Activated CD8-positive, alpha-beta memory T cell treated with anti-CD3 and anti-CD28 coated beads, Interleukin-2, amount 50 U/mL, for 24 hours (primary cell): ENCODE measurements around the gene TMEM138.
"Not testable (repeated sequence)": the region's sequence is repeated elsewhere in the genome, so short reads cannot be mapped to it uniquely, and the experiment has no call there.

ENCODE experiments used
- DNase-seq: peaks from one replicate; pipeline ENCODE4 v3.0.0-alpha.2; 2020; ENCODE audit errors: extremely low read depth

TMEM138 gene

DNA sequence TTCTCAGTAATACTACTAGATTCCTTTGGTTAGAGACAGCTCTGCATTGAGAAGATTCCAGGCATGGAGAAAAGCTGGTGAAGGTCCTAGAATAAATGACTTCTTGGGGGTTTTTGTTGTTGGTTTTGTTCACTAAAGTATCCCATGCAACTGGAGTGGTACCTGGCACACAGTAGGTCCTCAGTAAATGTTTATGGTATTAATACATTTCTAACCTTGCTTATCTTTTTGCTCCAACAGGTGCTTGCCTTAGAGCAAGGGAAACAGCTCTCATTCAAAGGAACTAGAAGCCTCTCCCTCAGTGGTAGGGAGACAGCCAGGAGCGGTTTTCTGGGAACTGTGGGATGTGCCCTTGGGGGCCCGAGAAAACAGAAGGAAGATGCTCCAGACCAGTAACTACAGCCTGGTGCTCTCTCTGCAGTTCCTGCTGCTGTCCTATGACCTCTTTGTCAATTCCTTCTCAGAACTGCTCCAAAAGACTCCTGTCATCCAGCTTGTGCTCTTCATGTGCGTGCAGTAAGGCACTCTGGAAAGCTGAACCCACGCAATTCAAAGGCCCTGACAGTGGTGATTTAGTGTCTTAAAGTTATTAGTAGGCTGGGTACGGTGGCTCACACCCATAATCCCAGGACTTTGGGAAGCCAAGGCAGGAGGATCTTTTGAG is 2.0 kb downstream of the TMEM138 start:
- no peak for DNase-seq

DNA sequence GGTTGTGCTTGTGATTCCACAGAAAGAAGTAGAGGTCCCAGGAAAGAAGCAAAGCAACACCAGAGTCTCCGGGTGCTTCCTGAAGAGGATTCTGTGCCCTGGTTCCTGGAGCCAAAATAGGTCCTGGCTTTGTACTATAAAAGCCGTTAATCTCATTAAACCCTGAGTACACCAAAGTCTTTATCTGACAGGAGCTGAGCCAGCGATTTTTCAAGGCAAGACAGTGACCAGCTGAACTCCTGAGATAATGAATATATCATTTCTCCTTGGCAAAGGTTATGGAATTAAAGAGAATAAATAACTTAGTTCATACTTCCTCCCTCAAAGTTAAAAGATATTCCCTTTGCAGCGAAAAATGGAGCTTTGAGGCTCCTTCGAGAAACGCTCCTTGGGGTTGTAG is 5.2 kb downstream of the TMEM138 start:
- no peak for DNase-seq

DNA sequence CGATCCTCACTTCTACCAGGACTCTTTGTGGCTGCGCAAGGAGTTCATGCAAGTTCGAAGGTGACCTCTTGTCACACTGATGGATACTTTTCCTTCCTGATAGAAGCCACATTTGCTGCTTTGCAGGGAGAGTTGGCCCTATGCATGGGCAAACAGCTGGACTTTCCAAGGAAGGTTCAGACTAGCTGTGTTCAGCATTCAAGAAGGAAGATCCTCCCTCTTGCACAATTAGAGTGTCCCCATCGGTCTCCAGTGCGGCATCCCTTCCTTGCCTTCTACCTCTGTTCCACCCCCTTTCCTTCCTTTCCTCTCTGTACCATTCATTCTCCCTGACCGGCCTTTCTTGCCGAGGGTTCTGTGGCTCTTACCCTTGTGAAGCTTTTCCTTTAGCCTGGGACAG is 6.5 kb downstream of the TMEM138 start:
- no peak for DNase-seq

DNA sequence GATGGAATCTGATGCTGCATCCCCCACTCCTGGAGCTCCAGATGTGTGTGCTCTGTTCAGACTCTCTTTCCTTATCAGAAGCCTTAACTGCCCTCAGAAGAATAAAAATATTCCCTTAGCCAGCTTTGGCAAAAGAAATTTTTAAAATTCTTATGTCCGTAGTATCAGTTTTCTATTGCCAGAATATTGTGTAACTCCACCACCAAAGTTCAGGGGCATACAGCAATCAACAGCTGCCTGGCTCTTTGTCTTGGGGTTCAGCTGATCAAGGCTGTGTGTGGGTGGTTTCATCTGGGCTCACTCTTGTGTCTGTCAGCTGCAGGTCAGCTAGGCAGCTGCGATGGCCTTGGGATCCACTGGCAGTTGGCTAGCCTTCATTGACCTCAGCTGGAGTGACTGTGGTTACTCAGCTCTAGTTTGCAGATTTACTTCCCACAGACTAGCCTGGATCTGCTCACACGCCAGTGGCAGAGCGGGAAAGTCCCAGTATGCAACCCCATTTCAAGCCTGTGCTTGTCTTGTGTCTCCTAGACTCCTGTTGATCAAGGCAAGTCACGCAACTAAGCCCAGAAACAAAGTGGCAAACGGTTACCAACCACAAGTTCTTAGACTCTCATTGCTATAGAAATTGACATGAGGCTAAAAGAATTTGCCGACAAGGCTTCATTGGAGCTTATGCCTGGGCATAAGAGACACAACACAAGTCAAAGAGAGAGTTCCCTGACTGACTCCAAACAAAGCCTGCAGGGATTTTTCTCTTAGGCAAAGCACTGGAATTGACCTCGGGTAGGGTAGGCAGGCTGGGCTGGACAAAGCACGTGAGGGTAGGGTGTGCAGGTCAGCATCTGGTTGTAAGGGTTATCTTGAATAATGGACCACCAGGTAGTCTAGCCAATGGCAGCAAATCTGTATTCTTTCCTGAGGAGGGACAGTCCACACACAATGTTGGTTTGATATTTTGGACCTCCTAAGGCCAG is 7.5 kb downstream of the TMEM138 start:
- DNase-seq, result no peak

DNA sequence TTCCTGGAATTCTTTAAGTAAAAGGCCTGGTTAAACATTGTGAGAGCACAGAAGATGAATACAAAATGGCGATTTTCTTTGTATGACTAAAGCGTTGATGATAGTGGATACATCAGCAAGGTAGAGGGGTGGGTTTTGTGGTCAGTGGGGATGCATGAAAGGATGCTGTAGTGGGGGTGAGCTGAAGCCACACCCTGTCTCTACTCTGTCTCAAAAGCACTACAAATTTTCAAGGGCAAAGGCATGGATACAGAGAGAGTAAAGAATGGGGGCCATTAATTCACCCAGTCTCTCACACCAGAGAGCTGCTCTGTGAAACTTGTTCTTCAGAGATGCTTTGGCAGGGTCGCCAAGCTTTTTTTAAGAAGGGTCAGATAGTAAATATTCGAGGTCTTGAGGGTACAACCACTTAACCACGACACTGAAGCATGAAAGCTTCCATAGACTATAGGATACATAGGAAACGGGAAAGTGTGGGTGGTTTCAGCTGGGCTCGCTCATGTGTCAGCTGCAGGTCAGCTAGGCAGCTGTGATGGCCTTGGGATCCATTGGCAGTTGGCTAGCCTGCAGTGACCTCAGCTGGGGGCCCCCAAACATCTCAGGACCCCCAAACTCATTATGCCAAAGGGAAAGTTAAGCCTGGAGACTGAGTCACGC is 8.3 kb downstream of the TMEM138 start:
- no peak for DNase-seq

DNA sequence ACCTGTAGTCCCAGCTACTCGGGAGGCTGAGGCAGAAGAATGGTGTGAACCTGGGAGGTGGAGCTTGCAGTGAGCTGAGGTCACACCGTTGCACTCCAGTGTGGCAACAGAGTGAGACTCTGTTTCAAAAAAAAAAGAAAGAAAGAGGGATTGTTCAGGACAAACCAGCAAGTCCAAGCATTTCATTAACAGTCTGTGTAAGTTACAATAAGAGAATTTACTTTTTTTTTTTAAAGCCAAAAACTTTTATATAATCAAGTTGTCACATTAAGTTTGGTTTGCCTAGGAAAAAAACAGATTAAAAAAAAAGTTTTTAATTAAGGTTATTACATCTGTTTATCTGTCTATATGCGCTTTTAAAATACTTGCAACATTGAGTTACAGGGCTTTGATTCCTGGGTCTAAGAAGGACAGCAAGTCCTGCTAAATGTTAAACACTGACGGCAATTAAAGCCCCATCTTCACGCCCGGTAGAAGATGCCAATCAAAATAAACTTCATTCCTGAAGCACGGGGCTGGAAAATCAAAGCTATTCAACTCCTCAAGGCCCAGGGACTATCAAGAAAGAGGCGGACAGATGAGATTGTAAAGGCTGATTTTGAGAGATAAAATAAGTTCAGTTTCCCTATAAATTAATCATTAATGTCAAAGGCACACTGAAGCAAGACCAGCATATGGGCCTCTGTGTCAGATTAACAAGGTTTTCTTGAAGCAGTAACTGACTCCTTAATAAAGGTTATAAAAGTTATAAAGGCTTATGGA is 10.7 kb downstream of the TMEM138 start:
- no peak for DNase-seq

DNA sequence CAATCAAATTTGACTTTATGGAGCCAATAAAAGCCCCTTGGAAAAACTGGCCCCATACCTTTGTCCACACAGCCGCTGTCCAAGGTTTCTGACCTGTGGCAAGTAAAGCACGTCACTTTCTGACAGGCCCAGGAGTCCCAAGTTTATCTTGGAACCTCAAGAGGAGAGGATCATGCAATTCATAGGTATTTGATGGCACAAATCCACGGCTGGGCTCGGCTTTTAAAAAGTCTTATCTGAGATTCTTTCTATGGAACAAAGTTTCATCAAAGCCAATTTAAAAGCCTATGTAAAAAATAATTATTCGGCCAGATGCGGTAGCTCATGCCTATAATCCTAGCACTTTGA is 13.6 kb downstream of the TMEM138 start:
- no peak for DNase-seq

DNA sequence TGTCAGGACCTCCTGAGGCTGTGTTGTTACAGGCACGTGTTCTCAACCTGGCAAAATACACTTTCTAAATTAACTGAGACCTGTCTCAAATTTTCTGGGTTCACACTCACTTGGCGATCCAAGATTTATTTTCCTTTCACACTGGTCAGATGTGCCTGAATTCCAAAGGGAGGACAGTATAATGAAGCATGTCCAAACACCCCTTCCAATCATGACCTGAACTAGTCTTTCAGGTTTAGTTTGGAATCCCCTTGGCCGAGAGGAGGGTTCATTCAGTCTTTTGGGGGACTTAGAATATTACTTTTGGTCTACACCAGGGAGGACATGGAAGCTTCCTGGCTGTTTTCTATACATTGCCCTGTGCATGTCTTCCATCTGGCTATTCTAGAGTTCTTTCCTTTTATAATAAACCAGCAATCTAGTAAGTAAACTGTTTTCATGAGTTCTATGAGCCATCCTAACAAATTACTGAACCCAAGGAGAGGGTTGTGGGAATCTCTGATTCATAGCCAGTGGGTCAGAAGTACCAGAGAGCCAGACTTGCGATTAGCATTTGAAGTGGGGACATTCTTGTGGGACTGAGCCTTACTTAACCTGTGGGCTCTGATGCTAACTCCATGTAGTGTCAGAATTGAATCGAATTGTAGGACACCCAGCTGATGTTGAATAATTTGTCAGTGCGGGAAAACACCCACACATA is 15.4 kb downstream of the TMEM138 start:
- DNase-seq, result no peak

DNA sequence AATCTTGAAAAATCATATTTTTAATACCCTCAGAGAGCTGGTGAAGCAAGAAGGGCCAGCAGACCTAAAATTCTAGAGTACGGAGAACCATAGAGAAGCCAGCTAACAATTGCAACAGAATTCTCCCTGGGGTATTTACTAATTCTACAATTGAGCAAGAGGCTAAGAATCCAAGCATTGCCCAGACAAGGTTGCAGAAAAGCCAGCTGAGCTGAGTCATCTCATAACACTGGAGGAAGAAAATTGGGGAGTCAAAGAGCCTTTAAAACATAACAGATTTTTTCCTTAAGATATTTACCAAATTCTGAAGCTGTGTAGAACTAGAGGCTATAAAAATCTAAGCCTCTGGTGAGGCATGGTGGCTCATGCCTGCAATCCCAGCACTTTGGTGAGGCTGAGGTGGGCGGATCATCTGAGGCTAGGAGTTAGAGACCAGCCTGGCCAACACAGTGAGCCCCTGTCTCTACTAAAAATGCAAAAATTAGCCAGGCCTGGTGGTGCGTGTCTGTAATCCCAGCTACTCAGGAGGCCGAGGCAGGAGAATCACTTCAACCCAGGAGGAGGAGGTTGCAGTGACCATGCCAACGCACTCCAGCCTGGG is 16.6 kb downstream of the TMEM138 start:
- DNase-seq, result no peak

DNA sequence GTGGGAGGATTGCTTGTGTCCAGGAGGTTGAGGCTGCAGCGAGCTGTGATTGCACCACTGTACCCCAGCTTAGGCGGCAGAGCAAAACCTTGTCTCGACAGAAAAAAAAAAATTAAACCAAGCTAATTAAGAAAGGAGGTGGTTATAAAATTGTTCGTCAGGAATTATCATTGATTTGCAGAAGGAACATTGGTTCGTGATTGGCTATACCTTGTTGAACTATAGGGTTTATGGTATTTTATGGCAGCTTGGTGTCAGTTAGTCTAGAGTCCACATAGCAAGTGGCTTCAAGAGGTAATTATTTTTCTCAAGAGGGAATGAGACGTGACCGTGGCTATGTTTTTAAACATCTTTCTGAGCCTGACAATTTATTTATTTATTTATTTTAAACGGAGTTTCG is 18.7 kb downstream of the TMEM138 start:
- DNase-seq, result no peak

DNA sequence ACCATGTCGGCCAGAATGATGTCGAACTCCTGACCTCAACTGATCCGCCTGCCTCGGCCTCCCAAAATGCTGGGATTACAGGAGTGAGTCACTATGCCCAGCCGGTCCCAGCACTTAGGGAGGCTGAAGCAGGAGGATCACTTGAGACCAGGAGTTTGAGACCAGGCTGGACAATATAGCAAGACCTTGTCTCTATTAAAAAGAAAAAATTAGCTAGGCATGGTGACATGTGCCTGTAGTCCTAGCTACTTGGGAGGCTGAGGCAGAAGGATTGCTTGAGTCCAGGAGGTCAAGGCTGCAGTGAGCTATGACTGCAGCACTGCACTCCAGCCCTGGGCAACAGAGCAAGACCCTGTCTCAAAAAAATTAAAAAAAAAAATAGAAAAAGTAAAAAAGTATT is 21.7 kb downstream of the TMEM138 start:
- DNase-seq, result not testable (repeated sequence)

DNA sequence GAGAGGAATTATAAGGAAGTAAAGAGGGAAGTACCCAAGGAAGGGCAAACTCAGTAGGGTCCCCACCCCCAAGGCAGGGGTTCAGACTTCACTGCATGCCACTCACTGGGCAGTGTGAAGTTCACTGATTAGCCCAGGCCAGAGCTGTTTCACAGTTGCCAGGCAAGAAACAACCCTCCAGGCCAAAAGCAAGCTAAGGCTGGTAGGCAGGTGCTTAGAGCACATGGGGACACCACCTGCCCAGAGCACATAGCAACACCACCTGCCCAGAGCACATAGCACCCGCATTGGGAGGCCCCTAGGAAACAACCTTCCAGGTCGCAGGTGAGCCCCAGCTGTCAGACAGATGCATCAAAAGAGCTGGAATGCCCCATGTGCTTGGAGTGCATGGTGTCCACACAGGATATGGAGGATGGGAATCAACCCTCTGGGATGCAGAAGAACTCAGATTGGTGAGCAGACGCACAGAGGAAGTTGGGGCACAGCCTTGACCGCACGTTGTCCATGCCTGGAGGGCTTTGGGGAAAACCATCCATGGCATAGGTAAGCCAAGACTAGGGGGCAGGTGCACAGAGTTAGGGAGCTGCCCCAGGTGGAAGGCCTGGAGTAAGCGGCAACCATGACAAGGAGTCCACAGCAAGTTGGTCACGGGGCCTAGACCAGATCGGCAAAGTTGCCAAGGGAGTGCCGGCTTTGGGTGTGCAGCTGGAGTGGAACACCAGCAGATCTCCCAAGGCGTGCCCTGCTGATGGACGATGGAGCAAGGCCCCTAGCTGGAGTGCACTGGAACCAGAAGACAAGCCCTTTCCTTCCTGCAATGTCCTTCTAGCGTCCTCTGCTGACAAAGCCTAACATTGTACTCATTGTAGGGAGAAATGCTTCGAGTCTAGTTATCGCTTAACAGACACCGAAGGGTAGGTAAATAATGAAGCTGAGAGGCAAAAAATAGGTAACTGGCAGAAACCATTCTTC is 22.4 kb downstream of the TMEM138 start:
- no peak for DNase-seq

DNA sequence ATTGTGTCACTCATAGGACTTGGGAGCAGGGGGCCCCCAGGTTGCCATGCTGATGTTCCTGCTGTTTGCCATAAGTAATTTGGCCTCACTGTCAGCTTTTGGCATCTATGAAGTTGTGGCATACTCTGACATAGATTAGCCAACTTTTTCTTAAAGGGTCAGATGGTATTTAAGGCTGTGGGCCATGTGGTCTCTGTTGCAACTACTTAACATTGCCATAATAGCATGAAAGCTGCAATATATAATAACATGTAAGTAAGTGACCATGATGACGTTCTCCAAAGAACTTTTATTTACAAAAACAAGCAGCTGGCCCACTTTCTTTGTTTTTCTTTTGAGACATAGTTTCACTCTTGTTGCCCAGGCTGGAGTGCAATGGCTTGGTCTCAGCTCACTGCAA is 28.0 kb downstream of the TMEM138 start:
- DNase-seq, result no peak

DNA sequence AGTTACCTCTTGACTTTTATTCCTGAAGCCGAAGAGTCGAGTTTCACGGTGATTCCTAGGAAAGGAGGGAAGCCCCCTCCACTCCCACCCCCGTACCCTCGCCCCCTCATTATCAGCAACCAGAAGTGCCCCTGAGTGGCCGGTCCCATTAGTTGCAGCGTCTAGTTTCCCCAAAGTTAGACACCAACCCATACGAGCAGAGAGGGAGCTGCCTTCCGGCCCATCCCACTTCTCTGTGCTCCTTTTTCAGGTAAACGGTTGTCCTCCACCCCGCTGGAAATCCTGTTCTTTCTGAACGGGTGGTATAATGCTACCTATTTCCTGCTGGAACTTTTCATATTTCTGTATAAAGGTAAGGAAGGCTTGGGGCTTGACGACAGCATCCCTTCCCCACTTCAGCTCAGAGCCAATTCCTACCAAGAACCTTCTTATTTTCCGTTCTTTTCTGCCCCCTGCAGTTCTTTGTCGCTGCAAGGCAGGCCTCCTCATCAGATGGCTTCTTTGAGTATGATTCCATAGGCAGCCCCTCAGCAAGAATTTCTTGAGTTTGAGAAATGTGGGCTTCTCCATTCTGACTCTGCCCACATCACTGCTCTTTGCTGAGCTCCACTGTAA is 30.9 kb downstream of the TMEM138 start:
- no peak for DNase-seq

DNA sequence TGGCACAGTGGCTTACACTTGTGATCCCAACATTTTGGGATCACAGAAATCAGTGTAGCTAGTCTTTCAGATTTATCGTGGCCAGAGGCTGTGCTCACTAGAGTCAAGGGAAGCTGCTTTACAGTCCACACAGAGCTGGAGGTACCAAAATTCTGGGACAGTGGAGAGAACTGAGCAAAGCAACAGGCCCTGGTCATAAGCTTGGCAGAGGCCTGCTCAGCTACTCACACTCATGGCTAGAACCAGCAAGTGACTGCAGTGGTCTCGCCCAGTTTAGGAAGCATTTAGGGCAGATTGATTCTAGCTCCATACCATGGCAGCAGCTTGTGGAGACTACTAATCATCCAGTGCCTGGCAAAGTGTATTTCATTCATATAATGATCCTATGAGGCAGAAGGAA is 39.0 kb downstream of the TMEM138 start:
- DNase-seq, result no peak

DNA sequence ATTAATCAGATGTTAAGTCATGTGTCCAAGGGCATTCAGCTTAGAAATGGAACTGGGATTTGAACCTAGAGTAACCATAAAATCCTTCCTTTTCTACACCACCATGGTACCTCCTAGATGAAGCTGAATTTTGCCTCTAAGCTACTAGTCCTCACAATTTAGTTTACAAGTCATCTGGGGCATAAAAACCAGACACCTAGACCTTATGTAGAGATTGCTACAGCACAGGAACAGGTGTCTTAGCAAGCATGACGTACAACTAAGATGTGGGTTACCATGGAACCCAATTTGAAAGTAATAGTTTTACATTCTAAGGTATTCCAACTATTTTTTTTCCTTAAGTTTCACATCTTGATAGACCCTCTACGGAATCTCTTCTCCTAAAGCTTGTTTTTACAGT is 39.4 kb downstream of the TMEM138 start:
- no peak for DNase-seq

DNA sequence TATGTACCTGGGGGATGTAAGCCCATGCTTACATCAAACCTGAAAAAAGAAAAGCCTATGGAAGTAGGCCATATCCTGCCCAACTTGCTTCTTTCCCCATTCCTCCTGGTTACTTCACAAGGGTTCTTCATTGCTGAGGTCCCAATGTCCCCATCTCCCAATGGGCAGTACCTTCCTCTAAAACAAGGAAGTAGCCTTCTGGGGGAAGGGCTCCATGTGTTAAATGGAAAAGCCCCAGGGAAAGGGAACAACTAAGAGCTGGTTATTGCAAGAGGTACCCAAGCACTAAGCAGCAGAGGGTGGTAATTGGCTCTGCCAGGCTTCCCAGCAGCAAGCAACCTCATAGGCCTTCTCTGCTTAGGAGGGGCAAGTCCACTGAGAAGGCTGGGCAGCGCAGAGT is 41.5 kb downstream of the TMEM138 start:
- no peak for DNase-seq

DNA sequence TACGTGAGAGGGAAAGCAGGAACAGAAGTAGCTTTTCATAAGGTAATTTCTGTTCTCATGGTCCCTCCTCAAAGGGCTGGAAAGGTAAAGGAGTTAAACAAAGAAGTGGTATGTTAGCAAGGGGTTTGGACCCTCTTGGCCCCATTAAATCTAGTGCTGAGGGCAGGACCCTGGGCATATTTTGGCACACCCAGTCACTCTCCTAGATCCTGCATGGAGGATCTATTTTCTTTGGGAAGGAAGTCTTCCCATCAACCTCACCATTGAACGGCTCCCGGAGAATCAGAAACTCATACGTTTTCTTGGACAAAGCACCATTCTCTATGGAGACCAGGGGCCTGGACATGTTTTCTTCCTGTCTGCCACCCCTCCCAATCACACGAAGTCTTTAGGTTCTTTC is 41.9 kb downstream of the TMEM138 start:
- DNase-seq, result no peak

DNA sequence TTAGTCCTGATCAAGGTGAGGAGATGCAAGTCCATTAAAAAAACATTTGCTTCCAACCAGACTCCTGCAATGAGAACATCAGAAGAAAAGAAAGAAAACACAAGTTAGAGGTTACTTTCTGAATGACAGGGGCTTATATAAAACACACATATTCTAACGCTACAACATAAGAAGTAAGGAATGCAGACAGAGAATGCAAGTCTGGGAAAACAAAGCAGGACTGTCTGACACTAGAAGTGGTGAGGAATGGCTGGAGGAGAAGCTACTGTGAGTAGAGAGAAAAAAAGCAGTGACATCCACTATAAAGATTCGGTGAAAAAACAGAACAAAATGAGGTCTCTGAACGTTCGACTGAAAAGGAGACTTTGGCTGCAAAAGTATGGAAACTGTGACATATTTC is 42.5 kb downstream of the TMEM138 start:
- no peak for DNase-seq
